CD14-positive monocyte (primary cell): ENCODE results near the gene UBA6. TPM values are rescaled to one million over a fixed set of nuclear protein-coding genes. Genes with fewer than 3 reads are reported as not detected.

Source experiments
- DNase-seq, 3 donors: peaks; one replicate each; pipeline ENCODE4 v3.0.0-alpha.2; 2011 to 2022
- H2AFZ ChIP-seq: 2 replicates; pipeline ENCODE4 v1.6.0; 2012; ENCODE audit warnings: mild to moderate bottlenecking, low read depth, low read length, inconsistent platforms; ENCODE audit not compliant: insufficient read depth, poor library complexity, severe bottlenecking
- H3K27ac ChIP-seq, 2 donors: 1 replicate in 1 of 2; 2 replicates in 1 of 2; pipeline ENCODE4 v1.5.1; 2012 to 2013; ENCODE audit warnings: low read length in 2 of 2, control low read depth in 1 of 2, inconsistent platforms in 1 of 2, low read depth in 1 of 2, mild to moderate bottlenecking in 1 of 2
- H3K27me3 ChIP-seq, 2 donors: one replicate each; pipeline versions ENCODE4 v1.6.0 to v1.6.1; 2011 to 2013; ENCODE audit warnings: low read length in 2 of 2; ENCODE audit not compliant: control insufficient read depth in 2 of 2, insufficient read depth in 2 of 2
- H3K36me3 ChIP-seq, 2 donors: replicated peaks in 1 of 2; 1 replicate in 1 of 2; 2 replicates in 1 of 2; pipeline versions ENCODE4 v1.5.1 to v1.6.1; 2012 to 2013; ENCODE audit warnings: low read length in 2 of 2, control low read depth in 1 of 2, inconsistent platforms in 1 of 2, mild to moderate bottlenecking in 1 of 2; ENCODE audit not compliant: insufficient read depth in 2 of 2, control insufficient read depth in 1 of 2
- H3K4me1 ChIP-seq, 2 donors: 1 replicate in 1 of 2; 2 replicates in 1 of 2; pipeline versions ENCODE4 v1.5.1 to v1.6.1; 2012 to 2013; ENCODE audit warnings: low read length in 2 of 2, control low read depth in 1 of 2, inconsistent platforms in 1 of 2, mild to moderate bottlenecking in 1 of 2, moderate library complexity in 1 of 2; ENCODE audit not compliant: insufficient read depth in 2 of 2, control insufficient read depth in 1 of 2
- H3K4me2 ChIP-seq: replicated peaks from 2 replicates; pipeline ENCODE3; 2012; ENCODE audit warnings: low read length, moderate library complexity, mild to moderate bottlenecking; ENCODE audit not compliant: poor library complexity, severe bottlenecking; ENCODE audit errors: extremely low read depth
- H3K4me3 ChIP-seq, 3 experiments: fragments of 200-600 bp in 1 of 3; sonication (generic) in 1 of 3; replicated peaks in 1 of 3; 1 replicate in 2 of 3; 2 replicates in 1 of 3; pipeline ENCODE4 v1.5.1; 2011 to 2013; ENCODE audit warnings: low read length in 3 of 3, mild to moderate bottlenecking in 3 of 3, control low read depth in 2 of 3, low read depth in 2 of 3, inconsistent platforms in 1 of 3, moderate library complexity in 1 of 3
- H3K79me2 ChIP-seq: 2 replicates; pipeline ENCODE4 v1.6.0; 2012; ENCODE audit warnings: mild to moderate bottlenecking, control low read depth, inconsistent platforms, low read length, moderate library complexity; ENCODE audit not compliant: insufficient read depth
- H3K9ac ChIP-seq: 2 replicates; pipeline ENCODE4 v1.6.0; 2017; ENCODE audit warnings: low read length, mild to moderate bottlenecking; ENCODE audit not compliant: insufficient read depth, poor library complexity, severe bottlenecking
- H3K9me3 ChIP-seq, 2 donors: replicated peaks in 1 of 2; 1 replicate in 1 of 2; 2 replicates in 1 of 2; pipeline versions ENCODE4 v1.5.1 to v1.6.1; 2012 to 2013; ENCODE audit warnings: low read length in 2 of 2, control low read depth in 1 of 2; ENCODE audit not compliant: control insufficient read depth in 1 of 2, insufficient read depth in 1 of 2
- H4K20me1 ChIP-seq: 2 replicates; pipeline ENCODE4 v1.6.0; 2012; ENCODE audit warnings: mild to moderate bottlenecking, low read length, control low read depth, moderate library complexity; ENCODE audit not compliant: insufficient read depth
- H3K27ac Mint-ChIP-seq, 7 donors: one replicate each; pipeline ENCODE4 v1.8.0; 2020; ENCODE audit warnings: mild to moderate bottlenecking in 7 of 7, mixed read lengths in 7 of 7, moderate library complexity in 6 of 7, inconsistent platforms in 2 of 7
- H3K27me3 Mint-ChIP-seq, 3 donors: one replicate each; pipeline ENCODE4 v1.8.0; 2021 to 2022; ENCODE audit warnings: low read depth in 3 of 3, mild to moderate bottlenecking in 3 of 3, mixed read lengths in 3 of 3, moderate library complexity in 3 of 3, inconsistent platforms in 1 of 3
- H3K36me3 Mint-ChIP-seq, 2 donors: one replicate each; pipeline ENCODE4 v1.8.0; 2020; ENCODE audit warnings: mixed read lengths in 2 of 2, inconsistent platforms in 1 of 2, mild to moderate bottlenecking in 1 of 2
- H3K4me1 Mint-ChIP-seq: one replicate; pipeline ENCODE4 v1.8.0; 2020; ENCODE audit warnings: mild to moderate bottlenecking, mixed read lengths
- H3K4me3 Mint-ChIP-seq, 2 donors: one replicate each; pipeline ENCODE4 v1.8.0; 2020; ENCODE audit warnings: mild to moderate bottlenecking in 2 of 2, mixed read lengths in 2 of 2, moderate library complexity in 1 of 2
- H3K9me3 Mint-ChIP-seq, 7 donors: one replicate each; pipeline ENCODE4 v1.8.0; 2020 to 2022; ENCODE audit warnings: mixed read lengths in 7 of 7, mild to moderate bottlenecking in 6 of 7, moderate library complexity in 6 of 7, inconsistent platforms in 2 of 7
- WGBS: methylation state at CpG from one replicate; pipeline ENCODE4 v1.1.5; 2013; ENCODE audit warnings: missing lambda C conversion rate; ENCODE audit not compliant: insufficient coverage; 5-methylcytosine and 5-hydroxymethylcytosine counted together
- intact Hi-C, 2 donors: fragments of 100-400 bp; cut with micrococcal nuclease; formaldehyde crosslinking; loops; one replicate each; pipeline versions ENCODE4 v1.15.0 to v1.15.1; 2023
- polyA plus RNA-seq, 3 donors: library from polyadenylated mRNA; depleted of rRNA in 1 of 3; unstranded in 2 of 3; stranded (reverse) in 1 of 3; fragments of 300-500 nt in 2 of 3; fragments of >200 nt in 1 of 3; fragmentation: Illumina TruSeq in 2 of 3; gene quantifications; 1 replicate in 2 of 3; 2 replicates in 1 of 3; pipeline ENCODE4 v1.2.3, GENCODE V29; 2012 to 2021
- TF ChIP-seq, protein P1 (sequence below): fragments of 200-600 bp; IDR thresholded peaks from one replicate; pipeline ENCODE4 v1.8.0; 2022; ENCODE audit warnings: antibody characterized with exemption, mild to moderate bottlenecking

Gene UBA6
- polyA plus RNA-seq, 3 donors = 8.4 to 22.0 (median 21.0) TPM

DNA sequence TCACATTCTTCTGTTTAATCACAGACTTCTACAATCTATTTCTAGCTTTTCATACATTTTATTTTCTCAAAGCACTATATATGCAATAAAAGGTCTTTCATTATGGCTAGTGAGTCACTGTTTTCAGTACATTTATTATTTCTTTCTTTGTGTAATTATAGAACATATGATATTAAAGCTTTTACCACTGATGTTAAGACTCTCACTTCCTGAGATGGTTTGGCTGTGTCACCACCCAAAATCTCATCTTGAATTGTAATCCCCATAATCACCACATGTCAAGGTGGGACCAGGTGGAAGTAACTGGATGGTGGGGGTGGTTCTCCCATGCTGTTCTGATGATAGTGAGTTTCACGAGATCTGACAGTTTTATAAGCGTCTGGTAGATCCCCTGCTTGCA lies 41.9 kb downstream of the UBA6 start:
- H3K4me1 Mint-ChIP-seq = no peaks in the 10 kb centered on the region
- no peak for DNase-seq
- peak overlapping the region in 1 of 7 donors; percentile 73 for H3K27ac Mint-ChIP-seq
- no peaks in the 10 kb centered on the region for H3K4me1 ChIP-seq
- peaks cover 51 to 78% of the 10 kb centered on the region in 2 donors for H3K36me3 ChIP-seq
- no peak overlapping the region for H3K4me2 ChIP-seq
- H4K20me1 ChIP-seq = no peaks in the 10 kb centered on the region
- peaks cover 16 to 30% (median 21%) of the 10 kb centered on the region in 7 donors for H3K9me3 Mint-ChIP-seq
- H3K4me3 ChIP-seq = no peak overlapping the region
- no peak overlapping the region for H2AFZ ChIP-seq
- intact Hi-C loops = no loop called here
- H3K27me3 ChIP-seq = no peaks in the 10 kb centered on the region
- no peaks in the 10 kb centered on the region for H3K79me2 ChIP-seq
- no peak overlapping the region for H3K4me3 Mint-ChIP-seq
- H3K36me3 Mint-ChIP-seq = peaks cover 86 to 88% of the 10 kb centered on the region in 2 donors
- H3K9me3 ChIP-seq = peaks cover 14 to 16% of the 10 kb centered on the region in 2 donors
- TF ChIP-seq, protein P1, sequence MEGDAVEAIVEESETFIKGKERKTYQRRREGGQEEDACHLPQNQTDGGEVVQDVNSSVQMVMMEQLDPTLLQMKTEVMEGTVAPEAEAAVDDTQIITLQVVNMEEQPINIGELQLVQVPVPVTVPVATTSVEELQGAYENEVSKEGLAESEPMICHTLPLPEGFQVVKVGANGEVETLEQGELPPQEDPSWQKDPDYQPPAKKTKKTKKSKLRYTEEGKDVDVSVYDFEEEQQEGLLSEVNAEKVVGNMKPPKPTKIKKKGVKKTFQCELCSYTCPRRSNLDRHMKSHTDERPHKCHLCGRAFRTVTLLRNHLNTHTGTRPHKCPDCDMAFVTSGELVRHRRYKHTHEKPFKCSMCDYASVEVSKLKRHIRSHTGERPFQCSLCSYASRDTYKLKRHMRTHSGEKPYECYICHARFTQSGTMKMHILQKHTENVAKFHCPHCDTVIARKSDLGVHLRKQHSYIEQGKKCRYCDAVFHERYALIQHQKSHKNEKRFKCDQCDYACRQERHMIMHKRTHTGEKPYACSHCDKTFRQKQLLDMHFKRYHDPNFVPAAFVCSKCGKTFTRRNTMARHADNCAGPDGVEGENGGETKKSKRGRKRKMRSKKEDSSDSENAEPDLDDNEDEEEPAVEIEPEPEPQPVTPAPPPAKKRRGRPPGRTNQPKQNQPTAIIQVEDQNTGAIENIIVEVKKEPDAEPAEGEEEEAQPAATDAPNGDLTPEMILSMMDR = no peak
- H3K9ac ChIP-seq = no peak overlapping the region
- H3K27ac ChIP-seq = no peak overlapping the region
- no peaks in the 10 kb centered on the region for H3K27me3 Mint-ChIP-seq
- 100% methylated on average over 2 of the region's 2 CpGs for WGBS

DNA sequence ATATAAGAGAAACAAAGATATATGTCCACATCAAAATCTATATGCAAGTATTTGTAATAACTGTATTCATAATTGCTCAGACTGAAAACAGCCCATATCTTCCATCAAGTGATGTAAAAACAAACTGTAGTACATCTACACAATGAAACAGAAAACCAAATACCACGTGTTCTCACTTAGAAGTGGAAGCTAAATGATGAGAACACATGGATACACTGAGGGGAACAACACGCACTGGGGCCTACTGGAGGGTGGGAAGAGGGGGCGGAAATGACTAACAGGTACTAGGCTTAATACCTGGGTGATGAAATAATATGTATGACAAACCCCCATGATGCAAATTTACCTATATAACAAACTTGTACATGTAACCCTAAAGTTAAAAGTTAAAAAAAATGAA lies 42.7 kb downstream of the UBA6 start:
- intact Hi-C loops = no loop called here
- Histone ChIP-seq H3K79me2 (no peaks in the 10 kb centered on the region), H3K4me3 (no peak overlapping the region), H3K9ac (no peak overlapping the region), H3K4me1 (no peaks in the 10 kb centered on the region), H3K9me3 (peaks cover 14 to 16% of the 10 kb centered on the region in 2 donors), H3K36me3 (peaks cover 46 to 79% of the 10 kb centered on the region in 2 donors), H3K27me3 (no peaks in the 10 kb centered on the region), H2AFZ (no peak overlapping the region), H4K20me1 (no peaks in the 10 kb centered on the region), H3K4me2 (no peak overlapping the region), H3K27ac (no peak overlapping the region)
- H3K36me3 Mint-ChIP-seq = peaks cover 88 to 89% of the 10 kb centered on the region in 2 donors
- TF ChIP-seq, protein P1 = no peak
- no peak overlapping the region for H3K4me3 Mint-ChIP-seq
- H3K27ac Mint-ChIP-seq = no peak overlapping the region
- peaks cover 16 to 30% (median 21%) of the 10 kb centered on the region in 7 donors for H3K9me3 Mint-ChIP-seq
- H3K4me1 Mint-ChIP-seq = no peaks in the 10 kb centered on the region
- WGBS = no CpG with 5 or more reads among the region's 3 CpGs
- no peaks in the 10 kb centered on the region for H3K27me3 Mint-ChIP-seq
- DNase-seq = no peak
